GM13977 (cell line): ENCODE measurements around the gene WDR55.
A peak's percentile ranks its signal among the peaks of the same experiment; 100 is the strongest.
"Not testable (repeated sequence)": the region's sequence is repeated elsewhere in the genome, so short reads cannot be mapped to it uniquely, and the experiment has no call there.

Experiments used
- DNase-seq: peaks from one replicate; pipeline ENCODE4 v3.0.0; 2012; ENCODE audit warnings: low spot score
- in situ Hi-C: fragments of 300-500 bp; cut with MboI; formaldehyde crosslinking; loops from one replicate; pipeline ENCODE4 v1.12.0; 2022; ENCODE audit warnings: low sequenced_read_pairs, low pct_unique_long_range_greater_than_20kb, mixed read lengths, inconsistent platforms; ENCODE audit not compliant: unreplicated experiment
- TF ChIP-seq, protein P1 (sequence below): IDR thresholded peaks from 2 replicates; pipeline ENCODE4 v1.5.1; 2012; ENCODE audit warnings: mild to moderate bottlenecking, control low read depth; ENCODE audit not compliant: insufficient read depth; ENCODE audit errors: extremely low read depth, missing control alignments

The WDR55 gene

DNA sequence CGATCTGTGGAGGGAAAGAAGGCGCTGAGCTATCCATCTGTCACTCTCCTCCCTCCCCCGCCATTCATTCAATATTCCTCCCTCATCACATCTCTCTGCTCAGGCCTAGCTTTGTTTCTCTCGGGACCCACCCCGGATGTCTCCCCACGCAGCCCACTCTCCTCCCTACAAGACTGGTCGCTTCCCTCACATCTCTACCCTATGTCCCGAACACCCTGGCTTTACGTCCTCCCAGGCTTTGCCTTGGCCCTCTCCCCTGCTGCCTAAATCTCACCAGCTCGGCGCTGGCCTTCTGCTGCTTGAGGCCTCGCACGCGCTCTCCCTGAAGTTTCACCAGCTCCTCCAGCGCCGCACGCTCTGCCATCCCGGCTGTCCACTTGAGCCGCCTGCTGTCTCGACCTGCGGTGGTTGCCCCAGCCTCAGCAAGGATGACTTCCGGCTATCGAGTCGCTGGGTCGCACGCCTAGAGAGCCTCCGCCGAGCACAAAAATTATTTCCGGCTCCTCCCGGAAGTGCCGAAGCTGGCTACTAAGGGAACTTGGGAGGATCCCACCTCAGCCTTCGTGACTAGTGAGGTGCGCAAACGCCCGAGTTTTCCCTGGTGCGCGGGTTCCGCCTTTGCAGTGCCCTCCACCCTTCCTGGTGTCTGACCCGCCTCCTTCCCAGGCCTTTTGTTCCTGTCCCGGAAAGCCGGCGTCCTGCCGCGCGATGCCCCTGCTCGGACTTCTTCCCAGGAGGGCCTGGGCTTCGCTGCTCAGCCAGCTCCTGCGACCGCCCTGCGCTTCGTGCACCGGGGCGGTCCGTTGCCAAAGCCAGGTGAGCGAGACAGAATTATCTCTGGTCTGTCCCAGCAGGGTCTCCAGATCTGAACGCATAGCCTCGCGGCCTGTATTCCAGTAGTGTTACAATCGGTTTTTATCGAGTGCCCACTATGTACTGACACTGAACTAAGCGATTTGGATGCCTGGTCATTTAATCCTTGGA is 26.5 kb downstream of the WDR55 start, which contains the start of the genes HARS1 and HARS2:
Gene HARS1 (minus strand): TSS at position 430 of the 984 bp plus-strand sequence. CDS start 66 bp downstream, at position 364.
Gene HARS2 (plus strand): TSS at position 515 of the 984 bp plus-strand sequence. CDS start 194 bp downstream, at position 709.
- peak; percentile 90 for DNase-seq
- TF ChIP-seq, protein P1, sequence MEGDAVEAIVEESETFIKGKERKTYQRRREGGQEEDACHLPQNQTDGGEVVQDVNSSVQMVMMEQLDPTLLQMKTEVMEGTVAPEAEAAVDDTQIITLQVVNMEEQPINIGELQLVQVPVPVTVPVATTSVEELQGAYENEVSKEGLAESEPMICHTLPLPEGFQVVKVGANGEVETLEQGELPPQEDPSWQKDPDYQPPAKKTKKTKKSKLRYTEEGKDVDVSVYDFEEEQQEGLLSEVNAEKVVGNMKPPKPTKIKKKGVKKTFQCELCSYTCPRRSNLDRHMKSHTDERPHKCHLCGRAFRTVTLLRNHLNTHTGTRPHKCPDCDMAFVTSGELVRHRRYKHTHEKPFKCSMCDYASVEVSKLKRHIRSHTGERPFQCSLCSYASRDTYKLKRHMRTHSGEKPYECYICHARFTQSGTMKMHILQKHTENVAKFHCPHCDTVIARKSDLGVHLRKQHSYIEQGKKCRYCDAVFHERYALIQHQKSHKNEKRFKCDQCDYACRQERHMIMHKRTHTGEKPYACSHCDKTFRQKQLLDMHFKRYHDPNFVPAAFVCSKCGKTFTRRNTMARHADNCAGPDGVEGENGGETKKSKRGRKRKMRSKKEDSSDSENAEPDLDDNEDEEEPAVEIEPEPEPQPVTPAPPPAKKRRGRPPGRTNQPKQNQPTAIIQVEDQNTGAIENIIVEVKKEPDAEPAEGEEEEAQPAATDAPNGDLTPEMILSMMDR = peak; percentile 1
- in situ Hi-C loops = no loop called here

DNA sequence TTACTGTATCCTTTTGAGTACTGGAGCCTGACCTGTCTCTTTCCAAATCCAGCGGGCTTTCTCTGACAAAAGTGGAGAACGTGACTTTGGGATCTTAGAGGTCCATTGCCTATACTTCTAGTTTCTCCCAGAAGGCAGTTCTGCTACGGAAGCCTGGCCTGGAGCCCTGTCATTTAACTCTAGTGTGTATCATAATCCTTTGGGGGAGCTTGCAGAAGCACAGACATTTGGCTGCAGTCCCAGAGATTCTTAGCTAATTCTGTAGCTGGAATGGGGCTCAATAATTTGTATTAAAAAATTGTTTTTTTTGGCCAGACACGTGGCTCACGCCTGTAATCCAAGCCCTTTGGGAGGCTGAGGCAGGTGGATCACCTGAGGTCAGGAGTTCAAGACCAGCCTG is 29.6 kb downstream of the WDR55 start:
- TF ChIP-seq, protein P1 = no peak
- in situ Hi-C loops = no loop called here
- no peak for DNase-seq

DNA sequence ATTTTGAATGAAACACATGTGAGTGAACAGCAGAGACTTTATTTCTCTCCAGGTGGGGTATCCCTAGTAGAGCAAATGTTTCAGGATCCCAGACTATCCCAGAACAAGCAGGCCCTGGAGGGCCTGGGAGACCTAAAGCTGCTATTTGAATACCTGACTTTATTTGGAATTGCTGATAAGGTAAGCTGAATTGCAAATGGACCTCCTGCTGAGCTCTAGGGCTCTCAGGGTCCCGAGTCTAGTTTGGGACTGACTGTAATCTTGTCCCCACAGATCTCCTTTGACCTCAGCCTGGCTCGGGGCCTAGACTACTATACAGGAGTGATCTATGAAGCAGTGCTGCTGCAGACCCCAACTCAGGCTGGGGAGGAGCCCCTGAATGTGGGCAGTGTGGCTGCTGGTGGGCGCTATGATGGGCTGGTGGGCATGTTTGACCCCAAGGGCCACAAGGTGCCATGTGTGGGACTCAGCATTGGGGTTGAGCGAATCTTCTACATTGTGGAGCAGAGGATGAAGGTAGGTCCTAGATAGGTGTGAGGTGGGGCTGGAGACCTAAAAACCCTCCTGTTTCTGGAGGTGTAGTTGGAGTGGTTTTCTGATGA is 32.3 kb downstream of the WDR55 start:
- in situ Hi-C loops = no loop called here
- DNase-seq = no peak
- TF ChIP-seq, protein P1 = no peak

DNA sequence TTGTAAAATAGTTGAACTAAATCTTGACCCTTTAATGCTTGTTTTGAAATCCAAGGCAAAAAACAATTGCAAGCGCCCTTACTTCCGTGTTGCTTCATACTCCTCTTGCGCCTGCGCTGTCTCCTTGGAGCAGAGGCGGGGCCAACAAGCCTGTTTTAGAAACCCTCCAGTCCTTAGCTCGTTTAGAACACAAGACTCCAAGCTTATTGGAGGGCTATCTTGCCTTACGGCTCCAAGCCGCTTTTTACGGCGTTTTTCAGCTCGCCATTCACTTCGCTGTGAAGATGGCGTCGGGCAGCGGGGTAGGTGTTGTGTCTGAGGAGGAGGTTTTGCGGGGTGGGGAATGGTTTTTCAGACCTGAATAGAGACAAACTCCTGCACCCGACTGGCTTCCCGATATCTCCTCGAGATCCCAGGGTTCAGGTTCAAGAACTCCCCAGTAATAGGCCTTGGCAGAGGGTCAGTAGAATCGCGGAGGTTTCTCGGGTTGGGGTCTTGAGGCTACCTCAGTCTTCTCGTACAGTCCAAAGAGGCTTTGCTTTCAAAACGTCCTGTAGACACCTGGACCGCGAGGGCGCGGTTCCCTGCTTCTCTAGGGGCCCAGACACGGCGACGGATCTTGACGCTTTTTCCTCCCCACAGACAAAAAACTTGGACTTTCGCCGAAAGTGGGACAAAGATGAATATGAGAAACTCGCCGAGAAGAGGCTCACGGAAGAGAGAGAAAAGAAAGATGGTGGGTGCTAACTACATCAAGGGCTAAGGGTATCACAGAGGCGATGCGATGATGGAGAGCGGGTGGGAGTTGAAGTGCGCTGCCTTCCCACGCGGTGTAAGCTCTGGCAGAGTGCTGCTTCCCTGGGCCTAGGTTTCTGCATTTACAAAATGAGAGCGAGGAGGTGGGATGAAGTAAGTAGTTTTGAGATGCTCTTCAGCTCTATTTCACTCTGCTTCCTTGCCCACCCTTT is 35.8 kb downstream of the WDR55 start, which contains the start of gene ZMAT2:
Gene ZMAT2 (plus strand): TSS at position 271 of the 968 bp plus-strand sequence. CDS start 14 bp downstream, at position 285.
- DNase-seq = peak; percentile 93
- TF ChIP-seq, protein P1 = no peak
- in situ Hi-C loops = no loop called here

DNA sequence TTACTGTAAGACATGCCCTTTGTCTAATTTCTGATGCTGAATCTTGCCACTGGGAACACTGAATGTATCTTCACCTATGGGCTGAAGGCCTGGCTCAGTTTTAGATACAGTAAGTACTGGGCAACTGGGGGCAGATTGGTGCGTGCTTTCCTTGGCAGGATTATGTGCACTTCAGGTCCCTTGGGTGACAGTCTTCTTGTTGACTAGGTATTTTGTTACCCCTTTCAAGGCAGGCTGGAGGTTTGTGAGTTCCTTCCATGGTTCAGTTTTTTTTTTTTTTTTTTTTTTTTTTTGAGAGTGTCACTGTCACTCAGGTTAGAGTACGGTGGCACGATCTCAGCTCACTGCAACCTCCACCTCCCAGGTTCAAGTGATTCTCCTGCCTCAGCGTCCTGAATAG is 43.1 kb downstream of the WDR55 start:
- in situ Hi-C loops = no loop called here
- TF ChIP-seq, protein P1 = no peak
- DNase-seq = no peak

DNA sequence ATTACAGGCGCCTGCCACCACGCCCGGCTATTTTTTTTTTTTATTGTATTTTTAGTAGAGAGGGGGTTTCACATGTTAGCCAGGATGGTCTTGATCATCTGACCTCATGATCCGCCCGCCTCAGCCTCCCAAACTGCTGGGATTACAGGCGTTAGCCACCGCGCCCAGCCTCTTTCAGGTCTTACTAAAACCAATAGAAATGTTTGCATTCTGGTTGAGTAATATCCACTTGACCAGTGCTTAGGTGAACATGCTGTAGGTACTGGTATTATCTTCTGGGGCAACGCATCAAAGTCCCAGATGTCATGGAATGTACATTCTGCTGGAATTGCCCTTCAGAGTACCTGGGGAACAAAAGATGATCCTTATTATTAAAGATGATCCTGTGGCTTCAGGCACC is 44.1 kb downstream of the WDR55 start:
- in situ Hi-C loops, DNase-seq: not testable (repeated sequence)
